Mesothelial cell of epicardium (in vitro differentiated cells): ENCODE results near the gene MAPK8IP2. TPM values are rescaled to one million over a fixed set of nuclear protein-coding genes. Genes with fewer than 3 reads are reported as not detected.

Experiments
- DNase-seq, 2 experiments: peaks; one replicate each; pipeline ENCODE4 v3.0.0; 2021; ENCODE audit warnings: low spot score in 2 of 2; ENCODE audit not compliant: unreplicated experiment in 2 of 2
- H3K27ac Mint-ChIP-seq: 2 replicates; pipeline ENCODE4 v1.8.0; 2021; ENCODE audit warnings: mixed read lengths
- H3K27me3 Mint-ChIP-seq: 2 replicates; pipeline ENCODE4 v1.8.0; 2021; ENCODE audit warnings: low read depth, mixed read lengths
- H3K36me3 Mint-ChIP-seq: 2 replicates; pipeline ENCODE4 v1.8.0; 2021; ENCODE audit warnings: mixed read lengths
- H3K4me1 Mint-ChIP-seq: 2 replicates; pipeline ENCODE4 v1.8.0; 2021; ENCODE audit warnings: mixed read lengths
- H3K4me3 Mint-ChIP-seq: 2 replicates; pipeline ENCODE4 v1.8.0; 2021; ENCODE audit warnings: mild to moderate bottlenecking, moderate library complexity, mixed read lengths
- H3K9me3 Mint-ChIP-seq: 2 replicates; pipeline ENCODE4 v1.8.0; 2021; ENCODE audit warnings: mixed read lengths
- total RNA-seq: library from RNA; stranded (reverse); gene quantifications from 3 replicates; pipeline ENCODE4 v1.2.1, GENCODE V29; 2021
- TF ChIP-seq, protein P1 (sequence below): fragments of 200-600 bp; sonication (generic); IDR thresholded peaks from one replicate; pipeline ENCODE4 v1.5.0; 2021; ENCODE audit warnings: antibody characterized with exemption; ENCODE audit not compliant: unreplicated experiment

MAPK8IP2 gene
- total RNA-seq, 1 donor from 2014 or later, result 3.2 TPM

DNA sequence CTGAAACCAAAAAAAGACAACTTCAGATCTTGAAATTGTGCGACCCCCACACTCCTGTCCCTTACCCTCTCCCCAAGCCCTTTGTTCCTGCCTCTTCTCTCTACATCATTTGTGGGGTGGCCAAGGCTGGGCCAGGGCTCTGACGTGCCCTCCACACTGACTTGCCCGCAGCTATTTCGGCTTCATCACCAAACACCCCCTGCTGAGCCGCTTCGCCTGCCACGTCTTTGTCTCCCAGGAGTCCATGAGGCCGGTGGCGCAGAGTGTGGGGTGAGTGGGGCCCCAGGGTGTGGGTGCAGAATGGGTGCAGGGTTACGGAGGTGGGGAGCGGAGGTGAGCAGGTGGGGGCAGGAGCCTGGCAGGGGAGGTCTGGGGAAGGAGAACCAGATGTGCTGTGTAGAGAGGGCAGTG, 9.5 kb downstream of the MAPK8IP2 start:
- no peaks in the 10 kb centered on the region for H3K36me3 Mint-ChIP-seq
- no peaks in the 10 kb centered on the region for H3K9me3 Mint-ChIP-seq
- H3K27ac Mint-ChIP-seq, result no peak overlapping the region
- TF ChIP-seq, protein P1, sequence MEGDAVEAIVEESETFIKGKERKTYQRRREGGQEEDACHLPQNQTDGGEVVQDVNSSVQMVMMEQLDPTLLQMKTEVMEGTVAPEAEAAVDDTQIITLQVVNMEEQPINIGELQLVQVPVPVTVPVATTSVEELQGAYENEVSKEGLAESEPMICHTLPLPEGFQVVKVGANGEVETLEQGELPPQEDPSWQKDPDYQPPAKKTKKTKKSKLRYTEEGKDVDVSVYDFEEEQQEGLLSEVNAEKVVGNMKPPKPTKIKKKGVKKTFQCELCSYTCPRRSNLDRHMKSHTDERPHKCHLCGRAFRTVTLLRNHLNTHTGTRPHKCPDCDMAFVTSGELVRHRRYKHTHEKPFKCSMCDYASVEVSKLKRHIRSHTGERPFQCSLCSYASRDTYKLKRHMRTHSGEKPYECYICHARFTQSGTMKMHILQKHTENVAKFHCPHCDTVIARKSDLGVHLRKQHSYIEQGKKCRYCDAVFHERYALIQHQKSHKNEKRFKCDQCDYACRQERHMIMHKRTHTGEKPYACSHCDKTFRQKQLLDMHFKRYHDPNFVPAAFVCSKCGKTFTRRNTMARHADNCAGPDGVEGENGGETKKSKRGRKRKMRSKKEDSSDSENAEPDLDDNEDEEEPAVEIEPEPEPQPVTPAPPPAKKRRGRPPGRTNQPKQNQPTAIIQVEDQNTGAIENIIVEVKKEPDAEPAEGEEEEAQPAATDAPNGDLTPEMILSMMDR, result no peak
- no peaks in the 10 kb centered on the region for H3K4me1 Mint-ChIP-seq
- DNase-seq, result no peak
- no peak overlapping the region for H3K4me3 Mint-ChIP-seq
- H3K27me3 Mint-ChIP-seq, result peaks cover 79% of the 10 kb centered on the region

DNA sequence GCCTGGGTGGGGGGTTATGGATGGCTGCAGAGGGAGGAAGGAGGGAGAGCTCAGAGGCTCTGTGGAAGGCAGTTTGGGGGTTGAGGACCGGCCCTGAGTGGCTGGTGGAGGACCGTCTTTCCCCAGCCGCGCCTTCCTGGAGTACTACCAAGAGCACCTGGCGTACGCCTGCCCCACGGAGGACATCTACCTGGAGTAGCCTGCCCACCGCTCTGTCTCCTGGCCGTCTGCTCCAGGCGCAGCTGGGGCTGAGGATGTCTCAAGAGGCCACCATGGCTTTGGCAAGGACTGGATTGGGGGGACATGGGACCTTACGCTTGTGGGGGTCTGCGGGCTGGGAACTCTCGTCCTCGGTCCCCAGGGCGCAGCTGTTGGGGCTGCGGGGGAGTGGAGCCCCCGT, 10.0 kb downstream of the MAPK8IP2 start:
- Mint-ChIP-seq H3K27ac (no peak overlapping the region), H3K4me1 (no peaks in the 10 kb centered on the region), H3K9me3 (no peaks in the 10 kb centered on the region), H3K4me3 (no peak overlapping the region), H3K36me3 (no peaks in the 10 kb centered on the region), H3K27me3 (peaks cover 80% of the 10 kb centered on the region)
- DNase-seq, result no peak
- TF ChIP-seq, protein P1, result no peak

- Mint-ChIP-seq H3K36me3 (no peaks in the 10 kb centered on the region), H3K9me3 (no peaks in the 10 kb centered on the region), H3K27me3 (peaks cover 74% of the 10 kb centered on the region), H3K4me3 (no peak overlapping the region), H3K27ac (no peak overlapping the region), H3K4me1 (no peaks in the 10 kb centered on the region)
- TF ChIP-seq, protein P1, result no peak
- DNase-seq, result no peak
These were observed 10.9 kb downstream of the MAPK8IP2 start for GRCh38 chr22:50611341-50612060.

DNA sequence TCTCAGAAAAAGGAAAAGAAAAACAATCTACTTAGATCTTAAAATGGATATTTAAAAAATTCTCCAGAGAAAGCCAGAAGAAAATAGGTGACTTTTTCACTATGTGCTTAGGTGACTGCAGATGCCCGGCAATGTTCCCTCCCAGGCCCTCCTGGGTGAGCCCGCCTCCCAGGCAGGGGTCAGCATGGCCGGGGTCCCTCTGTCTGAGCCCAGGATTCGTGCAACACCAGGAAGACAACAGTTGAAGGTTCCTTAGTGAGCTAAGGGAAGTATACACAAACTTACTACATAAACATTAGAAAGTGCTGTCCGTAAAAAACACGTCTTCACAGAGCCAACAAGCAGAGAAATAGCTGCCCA, 11.6 kb downstream of the MAPK8IP2 start:
- no peaks in the 10 kb centered on the region for H3K4me1 Mint-ChIP-seq
- H3K27ac Mint-ChIP-seq, result no peak overlapping the region
- no peaks in the 10 kb centered on the region for H3K9me3 Mint-ChIP-seq
- TF ChIP-seq, protein P1, result no peak
- no peak overlapping the region for H3K4me3 Mint-ChIP-seq
- no peak for DNase-seq
- no peaks in the 10 kb centered on the region for H3K36me3 Mint-ChIP-seq
- H3K27me3 Mint-ChIP-seq, result peaks cover 69% of the 10 kb centered on the region

DNA sequence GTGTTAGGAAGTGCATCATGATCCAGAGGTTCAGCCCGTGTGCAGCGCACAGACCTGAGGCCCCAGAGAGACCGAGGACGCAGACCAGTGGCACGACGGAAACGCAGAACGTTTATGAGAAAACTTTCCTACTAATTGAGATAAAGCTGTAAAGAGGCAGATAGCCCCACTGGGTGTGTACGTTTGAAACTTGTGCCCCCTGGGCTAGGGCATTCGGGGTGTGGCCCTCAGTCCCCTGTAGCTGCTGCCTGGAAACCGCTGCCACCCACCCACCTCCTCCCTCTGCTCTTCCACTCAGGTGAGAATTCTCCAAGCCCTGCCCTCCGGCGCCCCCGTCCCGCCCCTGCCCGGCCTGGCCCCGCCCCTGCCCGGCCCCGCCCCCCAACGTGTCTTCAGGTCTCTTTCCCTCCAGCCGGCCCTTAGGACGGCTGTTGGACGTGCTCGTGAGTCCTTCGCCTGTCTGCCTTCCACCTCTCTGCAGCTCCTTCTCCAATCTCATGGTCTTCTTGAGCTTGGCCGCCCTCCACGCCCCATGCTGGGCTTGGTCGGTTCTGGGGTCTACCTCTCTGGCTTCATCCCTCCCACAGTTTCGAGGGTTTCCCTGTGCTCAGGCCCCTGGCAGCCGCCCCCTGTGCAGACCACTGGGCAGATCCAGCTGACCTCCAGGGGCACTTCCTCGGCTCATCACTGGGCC, 12.1 kb downstream of the MAPK8IP2 start:
- DNase-seq, result no peak
- peaks cover 66% of the 10 kb centered on the region for H3K27me3 Mint-ChIP-seq
- TF ChIP-seq, protein P1, result no peak
- H3K4me3 Mint-ChIP-seq, result no peak overlapping the region
- no peaks in the 10 kb centered on the region for H3K36me3 Mint-ChIP-seq
- H3K4me1 Mint-ChIP-seq, result no peaks in the 10 kb centered on the region
- no peaks in the 10 kb centered on the region for H3K9me3 Mint-ChIP-seq
- H3K27ac Mint-ChIP-seq, result no peak overlapping the region
